OCI-M2 (cell line): ENCODE measurements around the gene SELENOK.

Experiments
- DNase-seq: peaks from one replicate; lab custom pipeline; 2025; ENCODE audit not compliant: unreplicated experiment; lab: John Stamatoyannopoulos, UW

The SELENOK gene

DNA sequence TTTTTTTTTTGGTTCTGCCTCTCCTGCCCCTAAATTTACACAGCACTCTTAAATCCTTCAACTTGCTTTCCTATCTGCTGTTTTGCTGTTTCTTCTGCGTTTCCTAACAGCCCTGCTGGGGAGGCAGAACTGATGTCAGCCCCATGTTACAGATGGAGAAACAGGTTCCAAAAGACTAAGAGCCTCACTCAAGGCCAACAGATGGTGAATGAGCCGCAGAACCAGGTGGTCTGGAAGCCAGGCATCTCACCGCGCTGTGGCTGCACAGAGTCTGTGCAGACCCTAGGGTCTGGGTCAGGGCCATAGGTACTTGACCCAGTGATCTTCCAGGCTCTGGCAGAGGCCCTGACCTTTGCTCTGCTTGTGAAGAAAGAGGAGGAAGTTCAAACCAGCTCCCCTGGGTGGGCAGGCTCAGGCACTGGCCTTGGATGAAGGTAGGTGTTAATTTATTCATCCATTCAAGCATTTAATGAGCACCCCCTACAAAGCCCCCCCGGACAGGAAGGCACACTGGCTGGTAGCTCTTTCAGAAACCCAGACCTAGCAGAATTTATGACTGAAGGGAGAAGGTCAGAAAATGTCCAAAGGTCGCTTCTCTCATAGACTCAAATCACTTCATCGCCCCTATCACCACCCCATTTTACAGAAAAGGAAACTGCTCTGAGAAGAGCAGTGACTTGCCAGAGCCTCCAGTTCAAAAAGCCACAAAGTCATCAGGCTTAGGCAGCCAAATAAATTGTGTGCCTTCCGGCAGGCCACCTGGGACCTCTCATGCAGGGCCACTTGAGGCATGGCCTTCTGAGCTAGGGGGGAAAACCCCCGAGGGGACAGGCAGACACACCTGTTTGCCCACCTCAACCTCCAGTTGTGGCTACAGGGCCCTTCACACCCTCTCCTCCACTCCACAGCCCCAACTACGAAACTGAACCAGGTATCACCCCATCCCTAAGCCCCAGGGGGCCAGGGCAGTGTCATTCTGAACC lies 48.2 kb downstream of the SELENOK start:
- no peak for DNase-seq

DNA sequence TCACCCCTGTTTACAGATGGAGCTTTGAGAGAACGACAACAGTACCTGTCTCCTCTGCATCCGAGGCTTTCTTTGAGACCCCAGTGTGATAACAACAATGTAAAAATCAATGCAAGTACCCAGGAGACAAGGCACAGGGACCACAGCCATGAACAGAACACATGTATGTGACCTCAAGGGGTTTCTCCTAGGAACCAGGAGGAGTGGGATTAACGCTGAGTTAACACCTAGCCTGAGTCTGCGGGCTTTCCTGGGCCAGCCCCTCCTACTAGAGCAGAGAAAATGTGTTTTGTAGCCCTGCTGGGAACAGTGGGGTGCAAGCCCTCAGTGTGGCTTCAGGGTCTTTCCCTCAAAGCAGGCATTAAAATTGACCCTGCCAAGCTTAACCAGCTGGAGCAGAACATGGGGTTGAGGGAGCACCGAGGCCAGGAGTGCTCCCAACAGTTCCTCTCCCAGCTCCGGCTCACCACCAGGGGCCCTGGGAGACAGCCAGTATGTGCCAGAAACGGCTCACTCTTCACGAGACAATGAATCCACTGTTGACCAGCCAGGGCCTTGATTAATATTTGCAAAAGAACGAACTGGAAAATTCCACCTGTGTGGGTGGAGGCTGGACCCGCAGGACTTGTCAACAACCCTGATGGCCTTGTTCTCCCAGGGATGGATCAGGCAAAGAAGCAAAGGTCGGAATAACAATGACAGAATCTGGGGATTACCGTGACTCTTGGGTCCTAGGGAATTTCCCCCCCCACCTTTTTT lies 49.0 kb downstream of the SELENOK start:
- no peak for DNase-seq

DNA sequence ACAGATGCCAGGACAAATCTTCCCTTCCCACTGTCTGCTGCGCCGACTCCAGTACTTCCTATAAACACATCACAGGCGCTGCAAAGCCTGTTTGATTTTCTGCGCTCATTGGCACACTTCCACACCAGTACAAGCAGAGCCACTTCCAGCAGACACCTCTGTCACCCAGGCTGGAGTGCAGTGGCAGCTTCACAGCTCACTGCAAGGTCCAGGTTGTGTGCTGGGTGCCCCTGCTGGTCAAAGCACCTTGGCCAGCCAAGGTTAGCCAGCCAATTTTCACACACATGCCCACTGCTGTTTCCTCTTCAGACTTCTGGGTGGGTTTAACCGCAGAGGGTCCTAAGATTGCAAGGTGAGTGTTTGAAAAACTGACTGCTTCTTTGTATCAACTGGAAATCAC lies 50.4 kb downstream of the SELENOK start:
- DNase-seq = no peak

DNA sequence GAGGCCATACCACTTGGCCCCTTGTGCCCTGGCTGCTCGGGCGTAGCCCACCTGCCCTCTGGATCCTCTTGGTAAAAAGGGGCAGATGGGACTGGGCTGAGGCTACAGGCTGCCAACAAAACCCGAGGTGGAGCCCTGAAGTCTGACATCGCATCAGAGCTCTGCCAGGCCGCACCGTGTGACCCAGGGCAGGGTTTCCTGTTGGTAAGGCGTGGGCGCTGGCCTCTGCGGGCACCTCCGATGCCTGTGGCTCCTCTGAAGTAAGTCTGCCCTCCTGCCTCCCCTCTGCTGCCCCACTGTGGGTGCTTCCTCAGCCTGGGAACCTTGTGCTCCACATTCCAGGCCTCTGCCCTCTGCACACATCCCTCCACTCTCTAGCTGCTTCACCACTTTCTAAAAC lies 54.3 kb downstream of the SELENOK start:
- no peak for DNase-seq

DNA sequence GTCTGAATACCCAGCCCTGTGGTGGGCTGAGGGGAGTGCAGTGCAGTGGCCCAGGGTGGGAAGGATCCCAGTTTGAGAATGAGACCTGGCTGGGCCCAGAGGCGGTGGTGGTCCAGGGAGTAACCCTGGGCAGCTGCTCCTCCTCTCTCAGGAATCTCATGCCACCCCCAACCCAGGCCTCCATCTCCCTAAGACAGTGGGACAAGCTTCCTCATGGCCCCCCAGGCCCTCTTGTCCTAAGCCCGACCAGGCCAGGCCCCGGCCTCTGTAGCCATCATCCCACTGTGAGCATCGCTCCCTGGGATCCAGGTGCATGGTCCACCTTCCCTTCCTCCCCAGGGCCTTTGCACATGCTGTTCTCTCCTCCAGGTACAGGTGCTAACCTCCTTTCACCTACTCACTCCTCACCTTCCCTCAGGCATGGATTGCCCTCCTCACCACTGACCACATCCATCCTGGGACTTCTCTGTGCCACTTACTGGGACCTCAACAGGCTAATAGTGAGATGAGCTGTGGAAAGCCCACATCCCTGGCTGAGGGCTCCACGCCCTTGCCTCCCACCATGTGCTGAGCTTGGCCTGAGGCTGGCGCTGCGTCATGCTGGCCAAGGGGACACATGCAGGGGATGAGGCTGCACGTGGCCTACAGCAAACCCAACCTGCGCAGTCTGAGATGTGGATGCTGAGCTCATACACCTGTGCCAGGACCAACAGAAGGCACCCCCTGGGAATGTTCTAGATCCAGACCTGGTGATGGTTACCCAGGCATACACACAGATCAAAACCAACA lies 55.4 kb downstream of the SELENOK start:
- no peak for DNase-seq

DNA sequence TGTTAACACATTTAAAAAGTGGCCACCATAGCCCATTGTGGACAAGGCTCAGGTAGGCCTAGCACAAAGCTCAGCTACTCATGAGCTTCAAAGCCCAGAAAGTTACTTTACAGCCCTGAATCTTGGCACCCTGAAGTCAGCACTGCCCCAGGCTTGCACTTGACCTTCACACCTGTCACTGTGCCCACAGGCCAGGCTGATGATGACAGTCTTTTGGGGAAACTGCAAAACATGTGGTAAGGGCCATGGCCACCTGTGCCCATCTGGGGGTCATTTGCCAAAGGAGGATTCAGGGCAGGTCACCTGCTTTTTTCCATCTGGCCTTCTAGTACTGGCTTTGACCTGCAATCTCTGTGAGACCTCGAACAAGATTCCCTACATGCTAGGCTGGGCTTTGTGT lies 56.4 kb downstream of the SELENOK start:
- DNase-seq = no peak

DNA sequence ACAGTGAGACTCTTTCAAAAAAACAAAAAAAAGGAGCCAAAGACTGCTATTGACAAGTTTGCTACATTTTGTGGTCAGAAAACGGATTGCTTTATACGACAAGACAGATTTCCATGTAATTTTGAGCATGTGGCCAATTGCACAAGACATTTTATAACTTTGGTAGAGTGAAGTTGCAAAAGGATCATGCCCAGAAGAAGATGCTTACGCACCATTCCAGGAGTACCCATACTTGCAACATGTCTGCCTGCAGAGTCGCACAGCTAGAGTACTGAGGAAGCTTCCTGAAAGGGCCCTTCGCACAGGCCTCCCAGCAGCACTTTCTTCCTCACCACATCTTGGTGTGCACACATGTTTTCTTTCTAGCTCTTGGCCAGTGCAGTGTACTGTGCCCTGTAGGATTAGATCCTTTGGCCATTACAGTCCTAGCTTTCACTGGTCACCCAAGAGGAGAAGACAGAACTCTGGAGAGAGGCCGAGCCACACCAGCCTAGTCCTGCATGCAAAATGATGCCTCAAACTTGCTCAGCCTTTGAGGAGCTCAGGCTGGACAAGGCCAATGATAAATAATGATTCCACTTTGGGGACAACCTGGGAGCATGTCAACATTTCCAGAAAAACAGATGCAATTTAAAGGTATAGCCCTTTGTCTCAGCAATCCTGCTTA lies 57.1 kb downstream of the SELENOK start:
- DNase-seq = no peak
